ENCODE results near the gene CDKN1C. TPM values are rescaled to one million over a fixed set of nuclear protein-coding genes. Genes with fewer than 3 reads are reported as not detected.

CDKN1C gene
- total and polyA plus RNA-seq, 7 experiments from 2014 or later = 0.35 to 36.0 (median 3.9) TPM

DNA sequence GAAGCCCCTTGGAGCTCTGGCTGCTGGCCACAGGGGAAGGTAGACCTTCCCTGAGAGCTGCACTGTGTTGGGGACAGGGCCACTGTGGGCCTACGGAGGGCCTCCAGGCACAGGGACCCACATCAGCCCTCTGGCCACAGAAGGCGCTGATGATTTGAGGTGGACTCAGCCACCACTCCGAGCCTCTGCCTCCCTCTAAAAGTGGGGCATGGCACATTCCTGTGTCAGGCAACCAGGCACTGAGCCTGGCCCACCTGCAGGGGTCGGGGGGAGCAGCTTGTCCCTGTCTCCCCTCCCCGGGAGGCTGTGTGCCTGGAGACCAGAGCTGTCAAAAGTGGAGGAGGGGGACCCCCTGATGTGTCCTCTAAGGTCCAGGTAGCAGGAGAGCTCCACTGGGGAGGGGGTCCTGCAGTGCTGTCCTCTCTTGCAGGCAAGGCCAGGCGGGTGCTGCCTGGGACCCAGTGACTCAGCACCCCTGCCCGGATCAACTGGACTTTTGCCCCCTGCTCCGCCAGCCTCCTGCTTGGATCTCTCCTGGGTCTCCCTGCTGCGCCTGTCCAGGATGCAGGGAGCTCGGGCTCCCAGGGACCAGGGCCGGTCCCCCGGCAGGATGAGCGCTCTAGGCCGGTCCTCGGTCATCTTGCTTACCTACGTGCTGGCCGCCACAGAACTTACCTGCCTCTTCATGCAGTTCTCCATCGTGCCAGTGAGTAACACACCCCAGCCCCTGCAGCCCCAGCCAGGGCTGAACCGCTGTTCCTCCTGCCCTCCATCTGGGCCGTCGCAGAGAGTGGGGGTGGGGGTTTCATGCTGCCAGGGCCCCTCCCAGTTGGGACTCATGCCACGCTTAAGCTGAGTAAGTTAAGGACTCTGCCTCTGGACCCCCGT lies 17.5 kb upstream of the CDKN1C start:
- Histone ChIP-seq H3K36me3 (ENCODE audit: control insufficient read depth in 2 of 3, insufficient read depth in 3 of 3, low read length in 3 of 3) (no peaks in the 10 kb centered on the region), H3K27ac (ENCODE audit: low read depth, low read length) (peak overlapping the region; percentile 65), H3K27me3 (ENCODE audit: control insufficient read depth in 2 of 2, insufficient read depth in 2 of 2, low read length in 2 of 2) (no peaks in the 10 kb centered on the region), H3K4me3 (ENCODE audit: low read length) (peak overlapping the region; percentile 66), H3K9me3 (ENCODE audit: control insufficient read depth in 2 of 3, low read length in 3 of 3) (no peaks in the 10 kb centered on the region), H3K4me1 (ENCODE audit: control insufficient read depth in 2 of 2, insufficient read depth in 2 of 2, low read length in 2 of 2) (peaks cover 31 to 32% of the 10 kb centered on the region in 2 donors)
- no peak for DNase-seq
- ATAC-seq = no peak
- ChIA-PET CTCF (interaction anchor here (1.8 to 3.4 kb wide), 3 partner anchors 11 to 371 kb away, joined by 6 to 16 read pairs (median 7); no protein-coding TSS in a partner anchor), POLR2A (interaction anchor here (0.6 to 2.9 kb wide), 5 partner anchors 10 to 370 kb away, joined by 3 to 16 read pairs (median 3); no protein-coding TSS in a partner anchor)
- H3K36me3 Mint-ChIP-seq = peaks cover 0 to 26% (median 19%) of the 10 kb centered on the region in 5 donors
- H3K4me1 Mint-ChIP-seq = peaks cover 38 to 50% (median 40%) of the 10 kb centered on the region in 7 donors
- no peaks in the 10 kb centered on the region for H3K27me3 Mint-ChIP-seq
- intact Hi-C loops (cut with micrococcal nuclease) = loop anchor here (1.0 to 5.0 kb wide), 12 partner anchors 11 to 1141 kb away; partner anchors contain the start of genes CARS1 (in 1 of the 2), CDKN1C (in 1 of the 2), CTSD (in 1 of the 2) and NAP1L4 (in 1 of the 2)
- H3K4me3 Mint-ChIP-seq = peak overlapping the region; percentile 56 to 82 (median 78)
- peak overlapping the region in 7 of 9 donors; percentile 31 to 81 (median 41) for H3K27ac Mint-ChIP-seq
- H3K9me3 Mint-ChIP-seq = peaks cover 0 to 15% (median 2%) of the 10 kb centered on the region in 11 donors

DNA sequence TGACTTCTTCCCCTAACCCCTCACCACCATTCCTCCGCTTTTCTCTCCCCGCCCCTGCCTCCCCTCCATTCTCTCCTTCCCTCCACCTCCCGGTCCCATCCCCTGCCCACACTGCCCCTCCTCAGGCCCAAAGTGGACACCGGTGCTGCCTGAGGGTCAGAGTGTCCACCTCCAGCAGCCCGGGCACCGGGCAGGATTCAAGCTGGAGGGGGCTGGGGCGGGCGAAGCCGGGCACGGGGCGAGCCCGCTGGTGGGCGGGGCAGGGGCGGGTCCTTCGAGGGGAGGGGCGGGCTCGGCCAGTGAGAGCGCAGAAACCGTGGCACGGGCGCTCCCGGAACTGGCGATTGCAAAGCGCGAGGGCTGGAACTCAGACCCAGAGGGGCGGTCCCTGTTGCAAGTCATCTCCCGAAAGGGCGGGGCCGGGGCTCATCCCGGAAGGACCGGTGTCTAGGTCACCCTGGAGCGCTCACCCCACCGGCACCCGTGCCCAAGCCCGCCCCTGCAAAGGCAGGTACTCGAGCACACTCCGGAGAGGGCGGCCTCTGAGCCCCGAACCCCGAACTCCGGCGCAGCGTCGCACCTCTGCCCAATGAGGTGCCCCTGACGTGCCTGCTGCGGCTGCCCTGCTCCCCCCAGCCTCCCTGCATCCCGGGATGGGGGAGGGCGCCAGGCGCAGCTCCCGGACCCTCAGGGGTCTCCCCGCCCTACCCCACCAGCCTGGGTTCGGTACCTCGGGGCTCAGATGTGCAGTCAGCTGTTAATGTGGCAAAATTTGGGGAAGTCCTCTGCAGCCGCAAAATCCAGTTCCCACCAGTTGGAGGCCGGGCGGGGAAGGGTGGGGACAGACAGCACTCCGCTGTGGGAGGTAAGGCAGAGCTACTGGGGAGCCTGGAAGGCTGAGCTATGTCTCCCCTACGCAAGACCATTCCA lies 16.5 kb upstream of the CDKN1C start:
- ATAC-seq = peak; percentile 91

DNA sequence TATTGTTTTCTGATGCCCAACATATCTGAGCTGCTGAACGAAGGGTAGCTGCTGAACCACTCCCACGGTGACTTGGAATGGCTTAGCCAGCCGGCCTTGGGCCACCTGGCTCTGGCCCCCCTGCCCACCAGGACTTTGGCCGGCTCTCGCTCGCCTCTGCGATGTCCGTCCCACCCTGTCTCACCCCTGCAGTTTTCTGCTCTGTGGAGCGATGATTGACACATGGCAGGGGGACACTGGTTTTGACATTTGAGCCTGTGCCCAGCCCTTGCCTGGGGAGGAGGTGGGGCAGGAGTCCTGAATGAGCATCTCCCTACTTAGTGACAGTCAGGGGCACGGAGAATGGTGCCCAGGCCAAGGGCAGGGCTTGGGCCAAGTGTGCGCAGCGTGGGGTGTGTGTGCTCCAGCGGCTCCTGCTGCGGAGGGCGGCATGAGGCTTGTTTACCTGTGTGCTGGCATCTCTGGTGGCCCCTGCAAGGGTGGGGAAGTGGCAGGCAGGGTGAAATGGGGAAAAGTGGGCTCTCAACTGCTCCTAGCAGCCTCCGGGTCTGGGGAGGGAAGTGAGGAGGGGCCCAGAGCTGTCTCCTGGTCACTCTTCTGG lies 15.7 kb upstream of the CDKN1C start:
- POLR2A ChIA-PET = interaction anchor here (0.8 to 2.5 kb wide), 2 partner anchors 14 to 113 kb away, joined by 6 to 9 read pairs; no protein-coding TSS in a partner anchor
- peaks cover 42 to 55% (median 45%) of the 10 kb centered on the region in 7 donors for H3K4me1 Mint-ChIP-seq
- H3K4me3 ChIP-seq (ENCODE audit: low read length) = peak overlapping the region; percentile 66

More for the DNA sequence above, 16.5 kb upstream of the CDKN1C start:
- peak overlapping the region; percentile 43 to 82 (median 78) for H3K4me3 Mint-ChIP-seq
- Histone ChIP-seq H3K36me3 (ENCODE audit: control insufficient read depth in 2 of 3, insufficient read depth in 3 of 3, low read length in 3 of 3) (no peaks in the 10 kb centered on the region), H3K4me1 (ENCODE audit: control insufficient read depth in 2 of 2, insufficient read depth in 2 of 2, low read length in 2 of 2) (peaks cover 32 to 35% of the 10 kb centered on the region in 2 donors), H3K9me3 (ENCODE audit: control insufficient read depth in 2 of 3, low read length in 3 of 3) (no peaks in the 10 kb centered on the region), H3K27ac (ENCODE audit: low read depth, low read length) (peak overlapping the region; percentile 65), H3K4me3 (ENCODE audit: low read length) (peak overlapping the region; percentile 66), H3K27me3 (ENCODE audit: control insufficient read depth in 2 of 2, insufficient read depth in 2 of 2, low read length in 2 of 2) (no peaks in the 10 kb centered on the region)
- H3K9me3 Mint-ChIP-seq = peaks cover 0 to 15% (median 2%) of the 10 kb centered on the region in 11 donors
- peak overlapping the region in 8 of 9 donors; percentile 38 to 83 (median 70) for H3K27ac Mint-ChIP-seq
- H3K36me3 Mint-ChIP-seq = peaks cover 0 to 26% (median 18%) of the 10 kb centered on the region in 5 donors
- H3K4me1 Mint-ChIP-seq = peaks cover 42 to 55% (median 44%) of the 10 kb centered on the region in 7 donors
- ChIA-PET CTCF (interaction anchor here (1.0 to 3.4 kb wide), 4 partner anchors 10 to 370 kb away, joined by 3 to 16 read pairs (median 6); no protein-coding TSS in a partner anchor), POLR2A (interaction anchor here (0.6 to 2.9 kb wide), 4 partner anchors 9 to 369 kb away, joined by 3 to 16 read pairs (median 6); no protein-coding TSS in a partner anchor)
- intact Hi-C loops (cut with micrococcal nuclease) = loop anchor here (1.0 to 5.0 kb wide), 12 partner anchors 10 to 1140 kb away; partner anchors contain the start of genes CARS1 (in 1 of the 2), CDKN1C (in 1 of the 2), CTSD (in 1 of the 2) and NAP1L4 (in 1 of the 2)
- H3K27me3 Mint-ChIP-seq = no peaks in the 10 kb centered on the region
- peak; percentile 69 to 92 (median 76) for DNase-seq

DNA sequence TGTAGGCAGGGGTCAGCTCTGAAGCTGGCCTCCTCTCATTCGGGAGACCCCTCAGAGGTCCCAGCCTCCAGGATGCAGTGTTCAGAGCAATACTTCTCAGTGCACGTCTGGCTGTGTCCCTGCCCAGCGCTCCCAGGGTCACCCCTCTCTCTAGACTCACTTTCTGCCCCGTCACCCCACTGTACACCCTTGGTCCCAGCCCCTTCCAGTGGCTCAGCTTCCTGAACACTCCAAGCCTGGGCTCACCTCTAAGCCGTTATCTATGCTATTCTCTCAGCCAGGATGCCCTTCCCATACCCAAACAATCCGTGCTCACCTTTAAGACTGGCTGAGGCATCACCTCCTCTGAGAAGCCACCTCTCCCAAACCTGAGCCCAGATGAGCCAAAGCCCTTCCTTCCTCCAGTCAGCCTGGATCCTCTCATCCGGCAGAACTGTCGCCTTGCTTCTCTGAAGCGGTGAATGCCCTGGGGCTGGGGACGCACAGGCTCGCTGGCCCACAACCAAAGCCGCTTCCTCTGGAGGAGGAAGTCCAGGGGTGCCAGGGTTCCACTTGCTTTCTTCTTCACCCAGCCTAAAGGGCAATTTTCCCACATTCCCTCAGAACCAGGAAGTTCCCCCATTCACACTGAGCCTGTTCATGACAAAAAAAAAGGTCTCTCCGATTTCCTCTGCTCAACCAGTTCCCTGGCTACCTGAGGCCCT lies 13.7 kb upstream of the CDKN1C start:
- peak overlapping the region in 8 of 10 donors; percentile 5 to 73 (median 50) for H3K4me3 Mint-ChIP-seq
- Histone ChIP-seq H3K9me3 (ENCODE audit: control insufficient read depth in 2 of 3, low read length in 3 of 3) (no peaks in the 10 kb centered on the region), H3K27ac (ENCODE audit: low read depth, low read length) (no peak overlapping the region), H3K4me1 (ENCODE audit: control insufficient read depth in 2 of 2, insufficient read depth in 2 of 2, low read length in 2 of 2) (peaks cover 32 to 35% of the 10 kb centered on the region in 2 donors), H3K36me3 (ENCODE audit: control insufficient read depth in 2 of 3, insufficient read depth in 3 of 3, low read length in 3 of 3) (no peaks in the 10 kb centered on the region), H3K4me3 (ENCODE audit: low read length) (no peak overlapping the region), H3K27me3 (ENCODE audit: control insufficient read depth in 2 of 2, insufficient read depth in 2 of 2, low read length in 2 of 2) (no peaks in the 10 kb centered on the region)
- H3K27me3 Mint-ChIP-seq = no peaks in the 10 kb centered on the region
- H3K4me1 Mint-ChIP-seq = peaks cover 36 to 50% (median 44%) of the 10 kb centered on the region in 7 donors
- peak overlapping the region; percentile 43 to 95 (median 86) for H3K27ac Mint-ChIP-seq
- ATAC-seq (no peak), DNase-seq (no peak)
- H3K9me3 Mint-ChIP-seq = no peaks in the 10 kb centered on the region
- ChIA-PET POLR2A (interaction anchor here (1.0 kb wide), 1 partner anchor 9 kb away, joined by 5 read pairs; no protein-coding TSS in a partner anchor), CTCF (interaction anchor here (0.8 to 1.1 kb wide), 2 partner anchors 31 to 597 kb away, joined by 3 read pairs; no protein-coding TSS in a partner anchor)
- intact Hi-C loops (cut with micrococcal nuclease) = loop anchor here (10.0 kb wide), 2 partner anchors 594 to 1044 kb away; partner anchors contain the start of genes C11orf21 (in 1 of the 2), LSP1 (in 1 of the 2) and TSPAN32 (in 1 of the 2)
- peaks cover 0 to 3% (median 0%) of the 10 kb centered on the region in 5 donors for H3K36me3 Mint-ChIP-seq

More for the DNA sequence above, 15.7 kb upstream of the CDKN1C start:
- no peaks in the 10 kb centered on the region for H3K36me3 ChIP-seq (ENCODE audit: control insufficient read depth in 2 of 3, insufficient read depth in 3 of 3, low read length in 3 of 3)
- H3K9me3 ChIP-seq (ENCODE audit: control insufficient read depth in 2 of 3, low read length in 3 of 3) = no peaks in the 10 kb centered on the region
- intact Hi-C loops (cut with micrococcal nuclease) = loop anchor here (5.0 kb wide), 4 partner anchors 46 to 1139 kb away; partner anchors contain the start of genes CTSD (in 1 of the 2), TRPM5 (in 1 of the 2) and ZNF195 (in 1 of the 2)
- DNase-seq (no peak), ATAC-seq (no peak)
- no peaks in the 10 kb centered on the region for H3K27me3 Mint-ChIP-seq
- H3K4me3 Mint-ChIP-seq = peak overlapping the region; percentile 43 to 80 (median 75)
- H3K4me1 ChIP-seq (ENCODE audit: control insufficient read depth in 2 of 2, insufficient read depth in 2 of 2, low read length in 2 of 2) = peaks cover 32 to 35% of the 10 kb centered on the region in 2 donors
- no peaks in the 10 kb centered on the region for H3K27me3 ChIP-seq (ENCODE audit: control insufficient read depth in 2 of 2, insufficient read depth in 2 of 2, low read length in 2 of 2)
- peaks cover 0 to 10% (median 2%) of the 10 kb centered on the region in 11 donors for H3K9me3 Mint-ChIP-seq
- peak overlapping the region; percentile 65 for H3K27ac ChIP-seq (ENCODE audit: low read depth, low read length)
- H3K27ac Mint-ChIP-seq = peak overlapping the region; percentile 35 to 83 (median 72)
- CTCF ChIA-PET = interaction anchor here (1.0 to 3.4 kb wide), 2 partner anchors 9 to 13 kb away, joined by 3 to 16 read pairs; no protein-coding TSS in a partner anchor
- H3K36me3 Mint-ChIP-seq = peaks cover 0 to 21% (median 15%) of the 10 kb centered on the region in 5 donors
